HCT116 (cell line): Measurements from ENCODE around the gene PCP4.

ENCODE experiments used
- CEBPB ChIP-seq: IDR thresholded peaks from 2 replicates; pipeline ENCODE4 v1.6.1; 2012; ENCODE audit warnings: low read depth
- CTCF ChIP-seq, 3 experiments: fragments of 200-600 bp in 1 of 3; sonication (generic) in 1 of 3; IDR thresholded peaks in 2 of 3; conservative IDR thresholded peaks in 1 of 3; 2 replicates each; pipeline ENCODE4 v1.5.1; 2012 to 2017; ENCODE audit warnings: low read depth in 2 of 3, low read length in 2 of 3, antibody characterized with exemption in 1 of 3, borderline replicate concordance in 1 of 3, control low read depth in 1 of 3, mild to moderate bottlenecking in 1 of 3, mixed read lengths in 1 of 3, mixed run types in 1 of 3, moderate library complexity in 1 of 3; ENCODE audit not compliant: insufficient read depth in 1 of 3
- EZH2 ChIP-seq: fragments of 200-600 bp; sonication (generic); IDR thresholded peaks from 2 replicates; pipeline ENCODE4 v1.6.1; 2017; ENCODE audit warnings: antibody characterized with exemption, mixed run types
- JUND ChIP-seq: IDR thresholded peaks from 2 replicates; pipeline ENCODE4 v1.6.1; 2012
- MAX ChIP-seq: IDR thresholded peaks from 2 replicates; pipeline ENCODE4 v1.6.1; 2012
- POLR2A ChIP-seq: IDR thresholded peaks from 2 replicates; pipeline ENCODE4 v1.7.0; 2011; ENCODE audit warnings: borderline replicate concordance; ENCODE audit not compliant: insufficient read depth, insufficient read length; ENCODE audit errors: extremely low read depth
- POLR2AphosphoS5 ChIP-seq: IDR thresholded peaks from 2 replicates; pipeline ENCODE4 v1.6.1; 2011; ENCODE audit warnings: mild to moderate bottlenecking, low read depth, low read length, moderate library complexity
- RAD21 ChIP-seq: IDR thresholded peaks from 2 replicates; pipeline ENCODE4 v1.6.1; 2012; ENCODE audit warnings: low read depth, mild to moderate bottlenecking
- SP1 ChIP-seq: IDR thresholded peaks from 2 replicates; pipeline ENCODE4 v1.6.1; 2012; ENCODE audit warnings: low read depth
- YY1 ChIP-seq: IDR thresholded peaks from 2 replicates; pipeline ENCODE4 v1.6.1; 2011; ENCODE audit warnings: low read length, low read depth, moderate library complexity, mild to moderate bottlenecking; ENCODE audit not compliant: insufficient replicate concordance; ENCODE audit errors: extremely low read depth
- ZFX ChIP-seq: fragments of 450-650 bp; IDR thresholded peaks from 2 replicates; pipeline ENCODE4 v1.6.1; 2017
- TF ChIP-seq, protein P1 (sequence below): IDR thresholded peaks from 2 replicates; pipeline ENCODE4 v1.6.1; 2012; ENCODE audit warnings: low read depth

GRCh38 chr21:39882151-39882838 is 15.1 kb downstream of the PCP4 start:
- TF ChIP-seq POLR2AphosphoS5 (no peak), SP1 (no peak), CEBPB (no peak), POLR2A (no peak), CTCF (IDR thresholded peaks at IDR 0.05 in 2 of 3, conservative IDR thresholded peaks at IDR 0.05 in 1 of 3; ENCODE audit: borderline replicate concordance in 1 of 3, insufficient read depth in 1 of 3, low read depth in 2 of 3, low read length in 2 of 3) (no peak), MAX (no peak), RAD21 (no peak), JUND (no peak), EZH2 (no peak), YY1 (no peak), ZFX (no peak)
- TF ChIP-seq, protein P1, sequence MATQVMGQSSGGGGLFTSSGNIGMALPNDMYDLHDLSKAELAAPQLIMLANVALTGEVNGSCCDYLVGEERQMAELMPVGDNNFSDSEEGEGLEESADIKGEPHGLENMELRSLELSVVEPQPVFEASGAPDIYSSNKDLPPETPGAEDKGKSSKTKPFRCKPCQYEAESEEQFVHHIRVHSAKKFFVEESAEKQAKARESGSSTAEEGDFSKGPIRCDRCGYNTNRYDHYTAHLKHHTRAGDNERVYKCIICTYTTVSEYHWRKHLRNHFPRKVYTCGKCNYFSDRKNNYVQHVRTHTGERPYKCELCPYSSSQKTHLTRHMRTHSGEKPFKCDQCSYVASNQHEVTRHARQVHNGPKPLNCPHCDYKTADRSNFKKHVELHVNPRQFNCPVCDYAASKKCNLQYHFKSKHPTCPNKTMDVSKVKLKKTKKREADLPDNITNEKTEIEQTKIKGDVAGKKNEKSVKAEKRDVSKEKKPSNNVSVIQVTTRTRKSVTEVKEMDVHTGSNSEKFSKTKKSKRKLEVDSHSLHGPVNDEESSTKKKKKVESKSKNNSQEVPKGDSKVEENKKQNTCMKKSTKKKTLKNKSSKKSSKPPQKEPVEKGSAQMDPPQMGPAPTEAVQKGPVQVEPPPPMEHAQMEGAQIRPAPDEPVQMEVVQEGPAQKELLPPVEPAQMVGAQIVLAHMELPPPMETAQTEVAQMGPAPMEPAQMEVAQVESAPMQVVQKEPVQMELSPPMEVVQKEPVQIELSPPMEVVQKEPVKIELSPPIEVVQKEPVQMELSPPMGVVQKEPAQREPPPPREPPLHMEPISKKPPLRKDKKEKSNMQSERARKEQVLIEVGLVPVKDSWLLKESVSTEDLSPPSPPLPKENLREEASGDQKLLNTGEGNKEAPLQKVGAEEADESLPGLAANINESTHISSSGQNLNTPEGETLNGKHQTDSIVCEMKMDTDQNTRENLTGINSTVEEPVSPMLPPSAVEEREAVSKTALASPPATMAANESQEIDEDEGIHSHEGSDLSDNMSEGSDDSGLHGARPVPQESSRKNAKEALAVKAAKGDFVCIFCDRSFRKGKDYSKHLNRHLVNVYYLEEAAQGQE: no peak
